ENCODE measurements around the gene SERPINH1. TPM values are rescaled to one million over a fixed set of nuclear protein-coding genes. Genes with fewer than 3 reads are reported as not detected.

Gene SERPINH1
- total RNA-seq, 3 donors from 2014 or later (not counting 1 experiment from before 2014, with no cell fraction given): 5.4 to 8.8 (median 7.2) TPM

GRCh38 chr11:75606099-75606498, 44.0 kb downstream of the SERPINH1 start:
- Histone ChIP-seq H3K27me3 (ENCODE audit: control insufficient read depth, insufficient read depth, low read length) (no peaks in the 10 kb centered on the region), H3K4me1 (ENCODE audit: control insufficient read depth, insufficient read depth, low read length) (no peaks in the 10 kb centered on the region), H3K9me3 (ENCODE audit: control insufficient read depth, insufficient read depth, low read length) (no peaks in the 10 kb centered on the region), H3K4me3 (ENCODE audit: low read length) (no peak overlapping the region), H3K27ac (ENCODE audit: low read length) (no peak overlapping the region), H3K36me3 (ENCODE audit: control insufficient read depth, insufficient read depth, low read length) (no peaks in the 10 kb centered on the region)
- no peaks in the 10 kb centered on the region for H3K4me1 Mint-ChIP-seq
- H3K27me3 Mint-ChIP-seq (ENCODE audit: low read depth in 2 of 2): peaks cover 12 to 53% of the 10 kb centered on the region in 2 donors
- TF ChIP-seq, protein P1, sequence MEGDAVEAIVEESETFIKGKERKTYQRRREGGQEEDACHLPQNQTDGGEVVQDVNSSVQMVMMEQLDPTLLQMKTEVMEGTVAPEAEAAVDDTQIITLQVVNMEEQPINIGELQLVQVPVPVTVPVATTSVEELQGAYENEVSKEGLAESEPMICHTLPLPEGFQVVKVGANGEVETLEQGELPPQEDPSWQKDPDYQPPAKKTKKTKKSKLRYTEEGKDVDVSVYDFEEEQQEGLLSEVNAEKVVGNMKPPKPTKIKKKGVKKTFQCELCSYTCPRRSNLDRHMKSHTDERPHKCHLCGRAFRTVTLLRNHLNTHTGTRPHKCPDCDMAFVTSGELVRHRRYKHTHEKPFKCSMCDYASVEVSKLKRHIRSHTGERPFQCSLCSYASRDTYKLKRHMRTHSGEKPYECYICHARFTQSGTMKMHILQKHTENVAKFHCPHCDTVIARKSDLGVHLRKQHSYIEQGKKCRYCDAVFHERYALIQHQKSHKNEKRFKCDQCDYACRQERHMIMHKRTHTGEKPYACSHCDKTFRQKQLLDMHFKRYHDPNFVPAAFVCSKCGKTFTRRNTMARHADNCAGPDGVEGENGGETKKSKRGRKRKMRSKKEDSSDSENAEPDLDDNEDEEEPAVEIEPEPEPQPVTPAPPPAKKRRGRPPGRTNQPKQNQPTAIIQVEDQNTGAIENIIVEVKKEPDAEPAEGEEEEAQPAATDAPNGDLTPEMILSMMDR (IDR thresholded peaks at IDR 0.05): no peak
- DNase-seq: no peak
- no peaks in the 10 kb centered on the region for H3K36me3 Mint-ChIP-seq
- ATAC-seq: no peak
- no peak overlapping the region for H3K27ac Mint-ChIP-seq
- WGBS (ENCODE audit: insufficient coverage): 83% methylated on average over 8 of the region's 8 CpGs
- no peaks in the 10 kb centered on the region for H3K9me3 Mint-ChIP-seq
- H3K4me3 Mint-ChIP-seq: no peak overlapping the region
- intact Hi-C loops (cut with micrococcal nuclease): no loop called here

GRCh38 chr11:75611823-75612222, 49.8 kb downstream of the SERPINH1 start:
- H3K9me3 ChIP-seq (ENCODE audit: control insufficient read depth, insufficient read depth, low read length): no peaks in the 10 kb centered on the region
- Mint-ChIP-seq H3K27me3 (ENCODE audit: low read depth in 2 of 2) (peaks cover 4 to 8% of the 10 kb centered on the region in 2 donors), H3K9me3 (no peaks in the 10 kb centered on the region), H3K4me3 (no peak overlapping the region), H3K36me3 (no peaks in the 10 kb centered on the region), H3K4me1 (no peaks in the 10 kb centered on the region), H3K27ac (no peak overlapping the region)
- H3K4me1 ChIP-seq (ENCODE audit: control insufficient read depth, insufficient read depth, low read length): no peaks in the 10 kb centered on the region
- H3K27me3 ChIP-seq (ENCODE audit: control insufficient read depth, insufficient read depth, low read length): no peaks in the 10 kb centered on the region
- no peak overlapping the region for H3K27ac ChIP-seq (ENCODE audit: low read length)
- DNase-seq: no peak
- intact Hi-C loops (cut with micrococcal nuclease): no loop called here
- TF ChIP-seq, protein P1 (IDR thresholded peaks at IDR 0.05): no peak
- no peak overlapping the region for H3K4me3 ChIP-seq (ENCODE audit: low read length)
- 86% methylated on average over 3 of the region's 3 CpGs for WGBS (ENCODE audit: insufficient coverage)
- no peak for ATAC-seq
- no peaks in the 10 kb centered on the region for H3K36me3 ChIP-seq (ENCODE audit: control insufficient read depth, insufficient read depth, low read length)

DNA sequence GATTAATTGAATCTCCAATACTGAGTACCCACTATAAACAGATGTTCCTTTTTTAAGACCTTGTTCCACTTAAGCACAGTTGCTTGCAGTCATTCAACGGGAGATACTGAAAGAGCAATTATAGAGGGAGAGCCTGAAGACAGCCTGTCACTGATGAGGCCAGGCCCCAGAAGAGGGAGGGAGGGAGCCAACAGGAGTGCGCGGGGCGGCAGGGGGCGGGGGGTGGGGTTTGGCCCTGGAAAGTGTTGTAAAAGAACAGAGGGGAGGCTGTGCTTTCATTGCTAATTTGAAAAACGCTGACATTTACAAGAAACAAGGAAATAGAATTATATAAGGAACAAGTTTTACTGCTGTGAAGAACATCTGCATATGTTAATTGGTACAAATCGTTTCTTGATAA, 53.7 kb downstream of the SERPINH1 start:
- no peaks in the 10 kb centered on the region for H3K27me3 ChIP-seq (ENCODE audit: control insufficient read depth, insufficient read depth, low read length)
- no peaks in the 10 kb centered on the region for H3K4me1 ChIP-seq (ENCODE audit: control insufficient read depth, insufficient read depth, low read length)
- H3K9me3 ChIP-seq (ENCODE audit: control insufficient read depth, insufficient read depth, low read length): no peaks in the 10 kb centered on the region
- intact Hi-C loops (cut with micrococcal nuclease): no loop called here
- H3K36me3 ChIP-seq (ENCODE audit: control insufficient read depth, insufficient read depth, low read length): no peaks in the 10 kb centered on the region
- no peak for ATAC-seq
- no peaks in the 10 kb centered on the region for H3K9me3 Mint-ChIP-seq
- H3K36me3 Mint-ChIP-seq: no peaks in the 10 kb centered on the region
- H3K4me1 Mint-ChIP-seq: no peaks in the 10 kb centered on the region
- DNase-seq: no peak
- TF ChIP-seq, protein P1 (IDR thresholded peaks at IDR 0.05): no peak
- H3K27me3 Mint-ChIP-seq (ENCODE audit: low read depth in 2 of 2): peaks cover 0 to 13% of the 10 kb centered on the region in 2 donors
- H3K4me3 Mint-ChIP-seq: no peak overlapping the region
- no peak overlapping the region for H3K27ac Mint-ChIP-seq
- H3K4me3 ChIP-seq (ENCODE audit: low read length): no peak overlapping the region
- WGBS (ENCODE audit: insufficient coverage): 81% methylated on average over 6 of the region's 7 CpGs
- H3K27ac ChIP-seq (ENCODE audit: low read length): no peak overlapping the region

DNA sequence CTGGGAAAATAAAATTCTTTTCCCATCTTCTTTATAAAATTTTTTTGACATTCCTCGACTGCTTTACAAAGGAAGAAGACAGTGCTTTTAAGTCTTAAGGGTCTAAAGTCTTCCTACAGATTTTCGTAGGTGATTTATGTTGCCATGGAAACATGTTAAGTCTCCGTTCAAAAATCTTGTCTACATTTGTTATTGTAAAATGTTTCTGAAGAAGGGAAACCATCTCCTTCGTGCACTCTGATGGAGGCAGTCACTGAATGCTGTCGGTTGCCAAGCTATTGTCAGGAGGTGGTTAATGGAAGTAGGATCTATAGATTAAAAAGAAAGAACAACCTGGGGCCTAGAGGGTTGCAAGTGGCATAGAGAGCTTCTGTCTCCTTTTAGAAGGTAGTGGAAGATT, 54.2 kb downstream of the SERPINH1 start:
- no peak overlapping the region for H3K4me3 Mint-ChIP-seq
- DNase-seq (no peak), ATAC-seq (no peak)
- H3K4me1 ChIP-seq (ENCODE audit: control insufficient read depth, insufficient read depth, low read length): no peaks in the 10 kb centered on the region
- H3K27ac Mint-ChIP-seq: no peak overlapping the region
- H3K4me3 ChIP-seq (ENCODE audit: low read length): no peak overlapping the region
- H3K9me3 Mint-ChIP-seq: no peaks in the 10 kb centered on the region
- intact Hi-C loops (cut with micrococcal nuclease): no loop called here
- 86% methylated on average over 4 of the region's 5 CpGs for WGBS (ENCODE audit: insufficient coverage)
- H3K9me3 ChIP-seq (ENCODE audit: control insufficient read depth, insufficient read depth, low read length): no peaks in the 10 kb centered on the region
- H3K36me3 ChIP-seq (ENCODE audit: control insufficient read depth, insufficient read depth, low read length): no peaks in the 10 kb centered on the region
- no peaks in the 10 kb centered on the region for H3K27me3 ChIP-seq (ENCODE audit: control insufficient read depth, insufficient read depth, low read length)
- H3K27me3 Mint-ChIP-seq (ENCODE audit: low read depth in 2 of 2): peaks cover 0 to 13% of the 10 kb centered on the region in 2 donors
- TF ChIP-seq, protein P1 (IDR thresholded peaks at IDR 0.05): no peak
- H3K36me3 Mint-ChIP-seq: no peaks in the 10 kb centered on the region
- no peaks in the 10 kb centered on the region for H3K4me1 Mint-ChIP-seq
- no peak overlapping the region for H3K27ac ChIP-seq (ENCODE audit: low read length)

All from natural killer cell (primary cell).